Rectal smooth muscle tissue (tissue), 1 donor: ENCODE measurements around the gene ALDOA.

Source experiments
- H3K27ac ChIP-seq: one replicate; pipeline ENCODE4 v1.7.0; 2013; ENCODE audit warnings: low read depth, low read length, inconsistent platforms
- H3K27me3 ChIP-seq: one replicate; pipeline ENCODE4 v1.7.0; 2013; ENCODE audit warnings: low read length; ENCODE audit not compliant: control insufficient read depth, insufficient read depth
- H3K36me3 ChIP-seq: one replicate; pipeline ENCODE4 v1.7.0; 2013; ENCODE audit warnings: low read length; ENCODE audit not compliant: control insufficient read depth, insufficient read depth
- H3K4me1 ChIP-seq: one replicate; pipeline ENCODE4 v1.7.0; 2013; ENCODE audit warnings: low read length; ENCODE audit not compliant: control insufficient read depth, insufficient read depth
- H3K4me3 ChIP-seq: one replicate; pipeline ENCODE4 v1.7.0; 2013; ENCODE audit warnings: low read length
- H3K9ac ChIP-seq: one replicate; pipeline ENCODE4 v1.7.0; 2013; ENCODE audit warnings: low read length

The ALDOA gene

DNA sequence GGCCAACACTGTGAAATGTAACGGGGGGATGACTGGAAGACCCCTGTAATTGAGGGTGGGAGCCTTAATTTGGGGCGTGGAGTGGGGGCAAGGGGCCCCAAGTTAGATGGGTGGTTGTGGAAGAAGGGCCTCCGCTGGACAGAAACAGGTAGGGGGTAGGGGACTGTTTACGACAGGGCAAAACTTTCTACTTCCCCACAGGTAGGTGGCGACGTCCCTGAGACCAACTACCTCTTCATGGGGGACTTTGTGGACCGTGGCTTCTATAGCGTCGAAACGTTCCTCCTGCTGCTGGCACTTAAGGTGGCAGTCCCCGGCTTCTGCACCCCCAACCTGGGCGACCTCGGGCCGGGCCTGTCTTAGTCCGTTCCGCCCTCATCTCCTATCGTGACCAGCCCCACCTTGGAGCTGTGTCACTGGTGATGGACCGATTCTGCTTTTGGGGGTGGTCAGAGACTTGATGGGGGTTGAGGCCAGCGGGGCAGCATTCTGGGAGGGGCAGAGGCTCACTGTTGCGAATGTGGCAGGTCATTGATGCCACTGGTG lies 17.1 kb downstream of the ALDOA start:
- no peak overlapping the region for H3K4me3 ChIP-seq
- H3K4me1 ChIP-seq: peaks cover 1% of the 10 kb centered on the region
- H3K9ac ChIP-seq: no peak overlapping the region
- H3K27ac ChIP-seq: no peak overlapping the region
- no peaks in the 10 kb centered on the region for H3K27me3 ChIP-seq
- H3K36me3 ChIP-seq: peaks cover 39% of the 10 kb centered on the region

DNA sequence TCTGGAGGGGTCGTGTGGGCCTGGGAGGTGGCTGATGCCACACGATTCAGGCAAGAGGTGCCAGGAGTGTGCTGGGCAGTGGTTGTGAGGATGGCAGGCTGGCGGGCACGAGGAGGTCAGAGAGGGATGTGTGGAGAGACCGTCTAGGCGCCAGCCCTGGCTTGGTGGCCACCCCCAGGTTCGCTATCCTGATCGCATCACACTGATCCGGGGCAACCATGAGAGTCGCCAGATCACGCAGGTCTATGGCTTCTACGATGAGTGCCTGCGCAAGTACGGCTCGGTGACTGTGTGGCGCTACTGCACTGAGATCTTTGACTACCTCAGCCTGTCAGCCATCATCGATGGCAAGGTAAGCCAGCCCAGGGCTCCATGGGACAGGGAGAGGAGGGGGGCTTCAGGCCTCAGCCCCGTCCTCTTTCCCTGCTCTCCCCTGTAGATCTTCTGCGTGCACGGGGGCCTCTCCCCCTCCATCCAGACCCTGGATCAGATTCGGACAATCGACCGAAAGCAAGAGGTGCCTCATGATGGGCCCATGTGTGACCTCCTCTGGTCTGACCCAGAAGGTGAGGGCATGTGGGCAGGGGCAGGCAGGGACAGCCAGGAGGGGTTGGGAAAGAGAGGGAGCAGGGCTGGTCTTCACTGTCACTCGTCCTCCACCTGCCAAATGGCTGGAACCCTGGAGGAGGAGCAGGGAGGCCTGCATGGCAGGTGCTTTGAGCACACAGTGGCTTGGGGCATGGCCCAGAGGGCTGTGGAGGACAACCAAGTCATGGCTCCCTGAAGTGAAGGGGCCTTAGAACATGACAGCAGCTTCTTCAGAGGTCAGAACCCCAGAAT lies 17.9 kb downstream of the ALDOA start:
- Histone ChIP-seq H3K4me3 (no peak overlapping the region), H3K9ac (no peak overlapping the region), H3K36me3 (peaks cover 39% of the 10 kb centered on the region), H3K27me3 (no peaks in the 10 kb centered on the region), H3K27ac (no peak overlapping the region), H3K4me1 (no peaks in the 10 kb centered on the region)

- Histone ChIP-seq H3K27me3 (no peaks in the 10 kb centered on the region), H3K9ac (no peak overlapping the region), H3K4me1 (no peaks in the 10 kb centered on the region), H3K36me3 (peaks cover 39% of the 10 kb centered on the region), H3K27ac (no peak overlapping the region), H3K4me3 (no peak overlapping the region)
Observed at GRCh38 chr16:30084096-30084815, 18.7 kb downstream of the ALDOA start.

GRCh38 chr16:30084816-30085159 lies 19.2 kb downstream of the ALDOA start:
- H3K36me3 ChIP-seq: peaks cover 35% of the 10 kb centered on the region

DNA sequence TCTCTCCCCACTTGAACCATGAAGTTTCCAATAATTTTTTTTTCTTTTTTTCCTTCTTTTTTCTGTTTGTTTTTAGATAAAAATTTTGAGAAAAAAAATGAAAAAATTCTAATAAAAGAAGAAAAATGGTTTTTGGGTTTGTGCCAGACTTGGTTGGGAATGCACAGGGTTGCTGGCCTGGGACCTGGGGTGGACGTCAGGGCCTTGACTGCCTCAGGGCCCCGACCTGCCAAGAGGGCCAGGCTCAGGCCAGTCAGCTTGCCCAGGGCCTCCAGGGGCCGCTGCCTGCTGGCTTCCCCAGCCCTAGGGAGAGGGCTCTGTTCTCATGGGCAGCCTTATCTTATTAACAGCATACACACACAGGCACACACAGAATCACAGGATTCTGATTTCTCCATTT lies 19.7 kb downstream of the ALDOA start:
- peaks cover 35% of the 10 kb centered on the region for H3K36me3 ChIP-seq
- no peak overlapping the region for H3K27ac ChIP-seq

More at GRCh38 chr16:30084816-30085159, 19.2 kb downstream of the ALDOA start:
- H3K4me3 ChIP-seq: no peak overlapping the region
- no peak overlapping the region for H3K27ac ChIP-seq
- H3K4me1 ChIP-seq: no peaks in the 10 kb centered on the region
- H3K27me3 ChIP-seq: no peaks in the 10 kb centered on the region
- H3K9ac ChIP-seq: no peak overlapping the region

DNA sequence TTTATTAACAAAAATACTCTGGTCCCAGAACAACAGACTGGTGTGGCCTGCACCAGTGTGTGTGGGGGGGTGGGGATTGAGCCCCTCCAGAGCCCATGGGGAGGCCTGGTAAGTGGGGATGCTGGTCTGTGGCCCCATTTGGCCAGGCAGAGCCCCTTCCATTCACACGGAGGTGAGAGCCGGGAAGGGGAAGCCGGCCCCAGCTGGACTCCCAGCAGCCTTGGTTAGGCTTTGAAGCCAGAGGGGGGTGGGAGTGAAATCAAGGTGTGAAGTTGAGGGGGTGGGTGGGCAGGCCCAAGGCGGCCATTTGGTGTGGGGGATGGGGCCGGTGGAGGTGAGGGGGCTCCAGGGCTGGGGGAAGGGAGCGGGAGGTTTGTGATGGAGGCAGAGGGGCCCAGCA lies 20.3 kb downstream of the ALDOA start:
- Histone ChIP-seq H3K36me3 (peaks cover 32% of the 10 kb centered on the region), H3K27me3 (no peaks in the 10 kb centered on the region), H3K27ac (no peak overlapping the region), H3K4me3 (no peak overlapping the region), H3K4me1 (no peaks in the 10 kb centered on the region), H3K9ac (no peak overlapping the region)

More for the DNA sequence above, 19.7 kb downstream of the ALDOA start:
- Histone ChIP-seq H3K27me3 (no peaks in the 10 kb centered on the region), H3K4me1 (no peaks in the 10 kb centered on the region), H3K4me3 (no peak overlapping the region), H3K9ac (no peak overlapping the region)

DNA sequence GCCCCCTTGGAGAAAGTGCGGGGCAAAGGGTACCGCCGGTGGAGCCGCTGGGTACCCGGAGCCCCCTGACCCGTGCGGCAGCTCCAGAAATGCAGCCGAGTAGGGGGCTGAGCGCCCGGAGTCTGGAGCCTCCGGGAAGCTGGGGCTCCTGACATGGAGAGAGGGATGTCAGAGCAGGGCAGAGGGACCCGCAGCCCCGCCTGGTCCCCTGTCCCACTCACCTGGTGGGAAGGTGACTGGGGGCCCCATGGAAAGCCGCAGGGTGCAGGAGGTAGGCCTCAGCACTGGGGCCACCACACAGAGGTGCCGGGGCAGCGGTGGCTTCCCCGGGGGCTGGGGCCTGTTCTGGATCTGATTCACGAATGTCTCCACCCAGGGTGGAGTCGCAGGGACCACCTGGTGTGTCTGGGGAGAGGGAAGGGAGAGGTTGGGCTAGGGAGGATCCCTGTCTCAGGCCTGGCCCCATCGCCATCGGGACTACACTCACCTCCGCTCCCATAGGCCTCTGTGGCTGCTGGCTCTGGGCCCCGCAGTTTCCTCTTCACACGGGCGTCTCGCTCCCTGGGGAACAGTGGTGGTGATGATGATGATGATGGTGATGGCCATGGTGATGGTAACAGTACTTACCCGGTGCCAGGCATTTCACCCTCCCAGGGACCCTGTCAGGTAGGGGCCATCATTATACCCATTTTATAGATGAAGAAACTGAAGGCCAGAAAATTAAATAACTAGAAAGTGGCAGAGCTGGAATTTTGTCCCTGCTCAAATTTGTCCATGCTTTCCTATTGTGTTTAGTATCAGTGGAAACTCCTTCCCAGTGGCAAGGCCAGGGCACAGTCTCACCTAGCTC lies 21.0 kb downstream of the ALDOA start:
- Histone ChIP-seq H3K36me3 (peaks cover 27% of the 10 kb centered on the region), H3K27me3 (no peaks in the 10 kb centered on the region), H3K9ac (no peak overlapping the region), H3K4me3 (no peak overlapping the region), H3K4me1 (no peaks in the 10 kb centered on the region), H3K27ac (no peak overlapping the region)

- Histone ChIP-seq H3K4me1 (peaks cover 4% of the 10 kb centered on the region), H3K27ac (no peak overlapping the region), H3K9ac (no peak overlapping the region), H3K4me3 (no peak overlapping the region), H3K36me3 (peaks cover 23% of the 10 kb centered on the region), H3K27me3 (no peaks in the 10 kb centered on the region)
Observed at GRCh38 chr16:30087181-30087898, 21.8 kb downstream of the ALDOA start.

DNA sequence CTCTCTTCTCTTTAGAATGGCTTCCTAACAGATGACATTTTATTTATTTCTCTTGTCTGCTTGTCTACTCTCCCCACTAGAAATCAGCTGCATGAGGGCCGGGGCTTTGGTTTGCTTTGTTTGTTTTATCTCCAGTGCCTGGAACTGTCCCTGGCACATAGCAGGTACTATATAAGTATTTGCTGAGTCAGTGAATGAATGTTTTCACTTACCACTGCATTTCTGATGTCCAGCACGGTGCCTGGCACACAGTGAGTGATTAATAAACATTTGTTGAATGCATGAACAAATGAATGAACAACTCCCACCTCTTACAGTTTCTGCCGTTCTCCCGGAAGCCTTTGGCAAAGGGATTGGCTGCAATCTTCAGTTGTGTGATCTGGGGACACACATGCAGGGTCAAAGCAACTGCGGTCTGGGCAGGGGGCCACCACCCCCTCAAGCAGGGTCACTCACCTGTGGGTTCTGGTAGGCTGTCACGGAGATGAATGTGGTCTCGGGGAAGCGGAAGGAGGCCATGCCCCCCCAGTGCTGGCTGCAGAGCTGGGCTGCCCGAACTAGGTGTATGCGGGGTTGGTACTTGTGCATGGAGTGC lies 22.8 kb downstream of the ALDOA start:
- peaks cover 14% of the 10 kb centered on the region for H3K36me3 ChIP-seq
- H3K27ac ChIP-seq: no peak overlapping the region
- H3K27me3 ChIP-seq: no peaks in the 10 kb centered on the region
- H3K4me1 ChIP-seq: peaks cover 6% of the 10 kb centered on the region
- H3K9ac ChIP-seq: no peak overlapping the region
- H3K4me3 ChIP-seq: no peak overlapping the region

GRCh38 chr16:30088832-30089624 lies 23.5 kb downstream of the ALDOA start:
- no peak overlapping the region for H3K27ac ChIP-seq
- H3K36me3 ChIP-seq: peaks cover 10% of the 10 kb centered on the region
- no peaks in the 10 kb centered on the region for H3K27me3 ChIP-seq
- H3K9ac ChIP-seq: no peak overlapping the region
- no peak overlapping the region for H3K4me3 ChIP-seq
- peaks cover 6% of the 10 kb centered on the region for H3K4me1 ChIP-seq
